NT2/D1 (cell line): Measurements from ENCODE around the gene TAGLN.

Source experiments
- SUZ12 ChIP-seq: IDR thresholded peaks from 2 replicates; pipeline ENCODE4 v1.6.1; 2011; ENCODE audit not compliant: insufficient read length, insufficient read depth; ENCODE audit errors: extremely low read depth
- YY1 ChIP-seq: IDR thresholded peaks from 2 replicates; pipeline ENCODE4 v1.6.1; 2011; ENCODE audit not compliant: insufficient read length, insufficient read depth

- TF ChIP-seq SUZ12 (no peak), YY1 (no peak)
Observed at GRCh38 chr11:117203069-117203407, 3.9 kb downstream of the TAGLN start.
